HL-60 (cell line): ENCODE results near the gene UBFD1.

Experiments
- CTCF ChIP-seq: IDR thresholded peaks from one replicate; pipeline ENCODE4 v1.5.1; 2011; ENCODE audit warnings: low read length, control low read depth, inconsistent platforms; ENCODE audit not compliant: insufficient read depth
- GABPA ChIP-seq: IDR thresholded peaks from 2 replicates; pipeline ENCODE4 v1.6.1; 2012; ENCODE audit warnings: low read depth
- POLR2AphosphoS5 ChIP-seq: IDR thresholded peaks from 2 replicates; pipeline ENCODE4 v1.6.1; 2012; ENCODE audit warnings: low read depth
- SPI1 ChIP-seq: IDR thresholded peaks from 2 replicates; pipeline ENCODE4 v1.6.1; 2012; ENCODE audit warnings: low read depth, mild to moderate bottlenecking, borderline replicate concordance

DNA sequence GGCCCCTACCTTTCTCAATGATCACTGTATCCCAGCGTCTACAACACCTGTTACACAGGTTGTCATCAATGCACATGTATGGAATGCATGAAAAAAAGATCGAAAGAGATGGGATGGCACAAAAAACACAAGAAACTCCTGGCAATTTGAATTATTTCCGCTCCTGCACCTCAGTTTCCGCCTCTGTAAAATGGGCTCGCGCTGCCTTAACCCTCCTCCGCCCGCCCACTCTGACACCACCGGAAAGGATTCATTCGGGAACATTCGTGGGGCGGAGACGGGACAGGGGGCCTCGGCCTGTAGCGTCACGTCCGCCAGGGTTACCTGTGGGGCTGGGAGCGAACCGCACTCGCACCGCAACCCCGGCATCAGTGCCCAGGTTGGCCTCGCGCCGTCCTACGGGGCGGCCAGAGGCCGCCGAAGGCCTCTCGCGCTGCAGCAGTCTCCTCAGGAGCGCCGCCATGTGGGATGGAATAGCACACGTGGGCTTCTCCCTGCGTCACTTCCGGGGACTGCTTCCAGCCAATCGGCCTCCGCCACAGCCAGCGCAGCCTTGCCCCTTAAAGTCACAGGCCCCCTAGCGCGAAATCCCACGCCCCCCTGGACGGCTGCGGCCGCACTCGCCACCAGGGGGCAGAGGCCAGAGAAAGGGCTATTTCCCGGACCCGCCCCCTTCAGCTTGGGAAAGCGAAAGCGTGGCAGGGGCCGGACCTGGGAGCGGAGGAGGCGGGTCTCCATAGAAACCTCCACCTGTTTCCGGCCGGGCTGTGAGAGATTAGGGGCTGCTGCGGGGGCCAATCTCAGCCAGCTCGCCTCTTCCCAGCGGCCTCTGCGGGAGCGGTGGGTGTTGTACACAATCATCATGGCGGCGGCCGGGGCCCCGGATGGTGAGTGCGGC lies at the start of gene UBFD1, which contains the start of gene EARS2:
- TF ChIP-seq POLR2AphosphoS5, result no peak; the same call in 1 of the 2 replicates
- peak; percentile 52 for TF ChIP-seq CTCF
- peak; percentile 69 for TF ChIP-seq GABPA
- no peak for TF ChIP-seq SPI1
